Sigmoid colon (tissue), 3 donors: ENCODE measurements around the gene MEOX2.

Source experiments
- CTCF ChIP-seq, 4 experiments: fragments of 450-650 bp in 3 of 4; fragments of 200-600 bp in 1 of 4; IDR thresholded peaks; one replicate each; pipeline ENCODE4 v1.5.1; 2016 to 2019; ENCODE audit warnings: antibody characterized with exemption in 4 of 4, mild to moderate bottlenecking in 3 of 4, moderate library complexity in 2 of 4
- POLR2A ChIP-seq, 2 donors: fragments of 450-650 bp; IDR thresholded peaks; one replicate each; pipeline ENCODE4 v1.6.1; 2016; ENCODE audit warnings: antibody characterized with exemption in 2 of 2, mild to moderate bottlenecking in 2 of 2, moderate library complexity in 2 of 2

GRCh38 chr7:15594461-15594860, 92.0 kb downstream of the MEOX2 start:
- no peak for TF ChIP-seq POLR2A (IDR thresholded peaks at IDR 0.05)
- TF ChIP-seq CTCF (IDR thresholded peaks at IDR 0.05) = no peak
